ENCODE data around the gene PDZD8.

Gene PDZD8

GRCh38 chr10:117412469-117413010 lies 37.3 kb upstream of the PDZD8 start:
- H3K79me2 ChIP-seq (ENCODE audit: control insufficient read depth, low read length), result no peaks in the 10 kb centered on the region
- H4K20me1 ChIP-seq (ENCODE audit: control insufficient read depth, insufficient read depth, low read depth, low read length), result no peaks in the 10 kb centered on the region
- H3K27ac ChIP-seq (ENCODE audit: low read depth, low read length), result no peak overlapping the region
- TF ChIP-seq EZH2phosphoT487 (IDR thresholded peaks at IDR 0.05; ENCODE audit: borderline replicate concordance, low read length), result no peak
- TF ChIP-seq CTCF (IDR thresholded peaks at IDR 0.05; ENCODE audit: low read depth, low read length, poor library complexity, severe bottlenecking), result no peak
- H3F3A ChIP-seq (ENCODE audit: control insufficient read depth, insufficient read depth), result no peaks in the 10 kb centered on the region
- no peak overlapping the region for H3K4me3 ChIP-seq (ENCODE audit: low read length)
- H3K4me1 ChIP-seq (ENCODE audit: control insufficient read depth, low read length), result no peaks in the 10 kb centered on the region
- no peak overlapping the region for H3K4me2 ChIP-seq (ENCODE audit: low read length)
- peaks cover 2% of the 10 kb centered on the region; the same call in 1 of the 2 replicates for H3K27me3 ChIP-seq (ENCODE audit: control insufficient read depth, low read length)
- H3K36me3 ChIP-seq (ENCODE audit: control insufficient read depth, low read length), result no peaks in the 10 kb centered on the region
- H3K9me3 ChIP-seq (ENCODE audit: control insufficient read depth, insufficient read depth, low read length), result no peaks in the 10 kb centered on the region
- H3K9me2 ChIP-seq (replicated peaks; ENCODE audit: control insufficient read depth, low read length), result no peaks in the 10 kb centered on the region

DNA sequence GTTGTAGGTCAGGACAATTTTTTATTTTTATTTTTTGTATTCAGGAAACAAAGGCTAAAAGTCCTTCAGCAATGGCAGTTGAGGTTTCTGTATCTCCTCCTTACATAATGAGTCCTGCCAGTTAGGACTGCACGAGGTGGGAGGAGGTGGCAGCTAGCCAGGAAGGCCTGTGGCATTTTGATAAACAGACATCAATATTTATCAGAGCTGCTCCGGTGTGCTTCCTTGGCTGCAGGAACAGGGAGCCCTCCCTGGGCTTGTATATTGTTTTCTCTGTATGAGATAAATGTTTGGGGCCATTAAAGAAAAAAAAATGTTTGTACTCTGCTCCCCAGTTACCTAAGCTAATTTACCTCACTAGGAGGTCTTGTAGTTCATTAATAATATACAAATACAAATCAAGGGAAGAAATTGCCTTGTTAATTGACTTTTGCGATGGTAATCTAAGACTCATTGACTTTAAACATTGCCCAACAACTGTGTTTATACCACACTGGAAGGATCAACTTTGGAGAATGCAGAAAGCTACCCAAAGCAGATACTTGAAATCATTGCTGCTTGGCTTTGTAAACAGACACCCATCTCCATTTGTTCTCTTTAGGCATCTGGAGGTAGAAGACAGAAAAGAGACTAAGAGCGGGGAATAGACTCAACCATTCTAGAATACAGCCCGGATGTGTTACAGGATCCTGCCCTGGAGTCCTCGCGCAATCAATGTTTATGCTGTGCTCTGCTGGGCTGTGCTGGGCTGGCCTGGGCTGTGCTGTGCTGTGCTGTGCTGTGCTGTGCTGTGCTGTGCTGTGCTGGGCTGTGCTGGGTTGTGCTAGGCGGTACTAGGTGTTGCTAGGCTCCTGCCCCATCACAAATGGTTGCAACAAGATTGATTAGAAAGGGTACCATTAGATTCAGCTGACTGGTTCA lies 36.5 kb upstream of the PDZD8 start:
- H3K27ac ChIP-seq (ENCODE audit: low read depth, low read length), result no peak overlapping the region
- no peaks in the 10 kb centered on the region for H3K9me3 ChIP-seq (ENCODE audit: control insufficient read depth, insufficient read depth, low read length)
- H4K20me1 ChIP-seq (ENCODE audit: control insufficient read depth, insufficient read depth, low read depth, low read length), result no peaks in the 10 kb centered on the region
- H3K36me3 ChIP-seq (ENCODE audit: control insufficient read depth, low read length), result no peaks in the 10 kb centered on the region
- H3K27me3 ChIP-seq (ENCODE audit: control insufficient read depth, low read length), result peaks cover 2% of the 10 kb centered on the region; the same call in 1 of the 2 replicates
- no peaks in the 10 kb centered on the region for H3K9me2 ChIP-seq (replicated peaks; ENCODE audit: control insufficient read depth, low read length)
- H3K4me3 ChIP-seq (ENCODE audit: low read length), result no peak overlapping the region
- no peaks in the 10 kb centered on the region for H3K4me1 ChIP-seq (ENCODE audit: control insufficient read depth, low read length)
- no peak overlapping the region for H3K4me2 ChIP-seq (ENCODE audit: low read length)
- H3F3A ChIP-seq (ENCODE audit: control insufficient read depth, insufficient read depth), result no peaks in the 10 kb centered on the region
- H3K79me2 ChIP-seq (ENCODE audit: control insufficient read depth, low read length), result no peaks in the 10 kb centered on the region
- no peak for TF ChIP-seq EZH2phosphoT487 (IDR thresholded peaks at IDR 0.05; ENCODE audit: borderline replicate concordance, low read length)
- no peak for TF ChIP-seq CTCF (IDR thresholded peaks at IDR 0.05; ENCODE audit: low read depth, low read length, poor library complexity, severe bottlenecking)

GRCh38 chr10:117410557-117410956 lies 35.3 kb upstream of the PDZD8 start:
- H3K27ac ChIP-seq (ENCODE audit: low read depth, low read length), result no peak overlapping the region

More at GRCh38 chr10:117410557-117410956, 35.3 kb upstream of the PDZD8 start:
- no peak for TF ChIP-seq EZH2phosphoT487 (IDR thresholded peaks at IDR 0.05; ENCODE audit: borderline replicate concordance, low read length)
- no peak for TF ChIP-seq CTCF (IDR thresholded peaks at IDR 0.05; ENCODE audit: low read depth, low read length, poor library complexity, severe bottlenecking)
- H3K4me2 ChIP-seq (ENCODE audit: low read length), result no peak overlapping the region
- H3K36me3 ChIP-seq (ENCODE audit: control insufficient read depth, low read length), result no peaks in the 10 kb centered on the region
- H3K27me3 ChIP-seq (ENCODE audit: control insufficient read depth, low read length), result peaks cover 2% of the 10 kb centered on the region; the same call in 1 of the 2 replicates
- H3K9me3 ChIP-seq (ENCODE audit: control insufficient read depth, insufficient read depth, low read length), result no peaks in the 10 kb centered on the region
- no peaks in the 10 kb centered on the region for H4K20me1 ChIP-seq (ENCODE audit: control insufficient read depth, insufficient read depth, low read depth, low read length)
- H3K4me1 ChIP-seq (ENCODE audit: control insufficient read depth, low read length), result no peaks in the 10 kb centered on the region
- no peak overlapping the region for H3K4me3 ChIP-seq (ENCODE audit: low read length)
- no peaks in the 10 kb centered on the region for H3F3A ChIP-seq (ENCODE audit: control insufficient read depth, insufficient read depth)
- H3K9me2 ChIP-seq (replicated peaks; ENCODE audit: control insufficient read depth, low read length), result no peaks in the 10 kb centered on the region
- H3K79me2 ChIP-seq (ENCODE audit: control insufficient read depth, low read length), result no peaks in the 10 kb centered on the region

Measured in DOHH2 (cell line).